HepG2 (cell line): ENCODE measurements around the gene SLC17A3. TPM values are rescaled to one million over a fixed set of nuclear protein-coding genes. Genes with fewer than 3 reads are reported as not detected.

Source experiments
- ARNTL ChIP-seq: sonication (generic); formaldehyde crosslinking; IDR thresholded peaks from 2 replicates; pipeline ENCODE4 v1.4.0; 2020; ENCODE audit warnings: mild to moderate bottlenecking, missing genetic modification reagents
- BCL6 ChIP-seq: IDR thresholded peaks from 2 replicates; pipeline ENCODE4 v1.6.1; 2016; ENCODE audit warnings: missing genetic modification reagents, missing compliant biosample characterization
- EEA1 ChIP-seq: sonication (generic); formaldehyde crosslinking; IDR thresholded peaks from 2 replicates; pipeline ENCODE4 v1.5.1; 2020; ENCODE audit warnings: mild to moderate bottlenecking, missing genetic modification reagents, borderline replicate concordance
- FOXA3 ChIP-seq: IDR thresholded peaks from 2 replicates; pipeline ENCODE4 v1.6.1; 2016; ENCODE audit warnings: missing genetic modification reagents, missing compliant biosample characterization
- HOXA9 ChIP-seq: sonication (generic); formaldehyde crosslinking; IDR thresholded peaks from 2 replicates; pipeline ENCODE4 v1.8.1; 2022; ENCODE audit warnings: missing genetic modification reagents, mild to moderate bottlenecking, moderate library complexity, borderline replicate concordance
- KDM5B ChIP-seq: sonication (generic); formaldehyde crosslinking; IDR thresholded peaks from 2 replicates; pipeline ENCODE4 v1.4.0; 2020; ENCODE audit warnings: missing genetic modification reagents, mild to moderate bottlenecking, borderline replicate concordance
- LCORL ChIP-seq, 2 experiments: fragments of 450-650 bp in 1 of 2; sonication (generic) in 1 of 2; formaldehyde crosslinking in 1 of 2; IDR thresholded peaks; 2 replicates each; pipeline versions ENCODE4 v1.5.0 to v1.6.1; 2017 to 2020; ENCODE audit warnings: antibody characterized with exemption in 1 of 2, missing genetic modification reagents in 1 of 2
- MIXL1 ChIP-seq: IDR thresholded peaks from 2 replicates; pipeline ENCODE4 v1.6.1; 2016
- NBN ChIP-seq: fragments of 450-650 bp; conservative IDR thresholded peaks from 2 replicates; pipeline ENCODE4 v1.6.1; 2017
- NFIC ChIP-seq: IDR thresholded peaks from 2 replicates; pipeline ENCODE4 v1.6.1; 2012; ENCODE audit warnings: mild to moderate bottlenecking, low read length, inconsistent platforms
- ZC3H4 ChIP-seq: sonication (generic); formaldehyde crosslinking; IDR thresholded peaks from 2 replicates; pipeline ENCODE4 v1.4.0; 2020; ENCODE audit warnings: missing genetic modification reagents, borderline replicate concordance
- ZMAT3 ChIP-seq: sonication (generic); formaldehyde crosslinking; conservative IDR thresholded peaks from 2 replicates; pipeline ENCODE4 v1.7.0; 2021; ENCODE audit warnings: missing genetic modification reagents
- ZNF441 ChIP-seq: sonication (generic); formaldehyde crosslinking; IDR thresholded peaks from 2 replicates; pipeline ENCODE4 v1.7.0; 2021; ENCODE audit warnings: missing genetic modification reagents, borderline replicate concordance
- polyA plus RNA-seq, 8 experiments: library from polyadenylated mRNA; depleted of rRNA in 3 of 8; stranded (reverse) in 7 of 8; unstranded in 1 of 8; fragments of >200 nt; fragmentation: Illumina TruSeq in 4 of 8; extraction: Trizol in 4 of 8; gene quantifications; 2 replicates each; pipeline versions ENCODE4 v1.2.1 to v1.2.3, GENCODE V29; 2011 to 2016; ENCODE audit warnings: low read depth in 4 of 8, missing spikeins in 1 of 8, mixed read lengths in 1 of 8; ENCODE audit not compliant: insufficient read depth in 1 of 8
- total RNA-seq, 5 experiments: library from RNA; depleted of rRNA; stranded (reverse); fragments of >200 nt; fragmentation: Illumina TruSeq; extraction: Trizol; gene quantifications; 2 replicates each; pipeline ENCODE4 v1.2.3, GENCODE V29; 2016; ENCODE audit warnings: low read depth in 1 of 5
- TF ChIP-seq, protein P1 (sequence below), 2 experiments: sonication (generic) in 1 of 2; formaldehyde crosslinking in 1 of 2; IDR thresholded peaks; 2 replicates each; pipeline versions ENCODE4 v1.4.0 to v1.6.1; 2016 to 2020; ENCODE audit warnings: borderline replicate concordance in 1 of 2, low read depth in 1 of 2, mild to moderate bottlenecking in 1 of 2, missing genetic modification reagents in 1 of 2
- TF ChIP-seq, protein P2 (sequence below): sonication (generic); formaldehyde crosslinking; IDR thresholded peaks from 2 replicates; pipeline ENCODE4 v1.8.1; 2023; ENCODE audit warnings: mild to moderate bottlenecking, moderate library complexity, missing genetic modification reagents
- TF ChIP-seq, protein P3 (sequence below): fragments of 450-650 bp; IDR thresholded peaks from 2 replicates; pipeline ENCODE4 v1.6.1; 2016
- TF ChIP-seq, protein P4 (sequence below): sonication (generic); formaldehyde crosslinking; IDR thresholded peaks from 2 replicates; pipeline ENCODE4 v1.4.0; 2020; ENCODE audit warnings: missing genetic modification reagents, borderline replicate concordance

SLC17A3 gene
- total and polyA plus RNA-seq, 2 of the 13 experiments (the other 11 are each of a cell fraction or from before 2014, with no cell fraction given), result 0.09 to 0.11 TPM

DNA sequence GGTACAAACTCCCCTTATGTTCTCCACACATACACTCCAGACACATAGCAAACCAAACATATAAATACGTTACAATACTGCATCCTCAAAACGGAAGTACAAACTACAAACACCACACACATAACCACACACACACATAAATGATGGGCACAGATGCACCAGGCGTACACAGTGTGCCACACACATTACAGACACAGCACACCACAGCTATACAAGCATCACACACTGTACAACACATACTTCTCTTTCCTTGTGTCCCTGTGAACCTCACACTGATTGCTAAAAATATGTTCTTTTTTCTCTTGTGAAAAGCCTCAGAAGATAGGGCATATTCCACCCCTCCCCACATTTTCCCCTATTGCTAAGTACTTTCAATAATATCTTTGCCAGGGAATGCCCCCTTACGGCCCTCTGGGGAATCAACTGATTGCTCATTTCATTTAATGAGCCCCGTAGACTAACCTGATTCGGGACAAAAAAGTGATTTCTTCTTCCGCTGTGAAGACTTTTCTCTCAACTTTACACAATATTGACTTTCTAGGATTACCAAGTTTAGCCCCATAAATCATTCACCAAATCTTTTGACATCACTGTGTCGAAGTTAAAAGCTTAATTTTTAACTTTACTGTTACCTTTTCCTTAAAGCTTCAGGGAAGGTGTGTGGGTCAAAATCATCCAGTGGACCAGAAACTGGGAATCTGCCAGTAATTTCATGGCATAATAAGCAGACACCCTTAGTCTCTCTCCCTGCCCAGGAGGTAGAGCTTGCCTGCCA, 42.3 kb downstream of the SLC17A3 start, which contains the start of gene SLC17A1 (continued):
- TF ChIP-seq, protein P1, sequence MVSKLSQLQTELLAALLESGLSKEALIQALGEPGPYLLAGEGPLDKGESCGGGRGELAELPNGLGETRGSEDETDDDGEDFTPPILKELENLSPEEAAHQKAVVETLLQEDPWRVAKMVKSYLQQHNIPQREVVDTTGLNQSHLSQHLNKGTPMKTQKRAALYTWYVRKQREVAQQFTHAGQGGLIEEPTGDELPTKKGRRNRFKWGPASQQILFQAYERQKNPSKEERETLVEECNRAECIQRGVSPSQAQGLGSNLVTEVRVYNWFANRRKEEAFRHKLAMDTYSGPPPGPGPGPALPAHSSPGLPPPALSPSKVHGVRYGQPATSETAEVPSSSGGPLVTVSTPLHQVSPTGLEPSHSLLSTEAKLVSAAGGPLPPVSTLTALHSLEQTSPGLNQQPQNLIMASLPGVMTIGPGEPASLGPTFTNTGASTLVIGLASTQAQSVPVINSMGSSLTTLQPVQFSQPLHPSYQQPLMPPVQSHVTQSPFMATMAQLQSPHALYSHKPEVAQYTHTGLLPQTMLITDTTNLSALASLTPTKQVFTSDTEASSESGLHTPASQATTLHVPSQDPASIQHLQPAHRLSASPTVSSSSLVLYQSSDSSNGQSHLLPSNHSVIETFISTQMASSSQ (IDR thresholded peaks at IDR 0.05; ENCODE audit: low read depth), result peak; percentile 96
- TF ChIP-seq, protein P1 (CRISPR knock-in tag; IDR thresholded peaks at IDR 0.05; ENCODE audit: borderline replicate concordance), result peak; percentile 58; the same call in 1 of the 2 replicates
- TF ChIP-seq ZMAT3 (0 out of 2 replicates have a peak, but pooled peaks have one; percentile 36), FOXA3 (CRISPR knock-in tag) (peak; percentile 35), LCORL (IDR thresholded peaks at IDR 0.05) (no peak), LCORL (CRISPR knock-in tag; IDR thresholded peaks at IDR 0.05) (peak; percentile 18; the same call in 1 of the 2 replicates), ARNTL (CRISPR knock-in tag) (peak; percentile 22; the same call in 1 of the 2 replicates), EEA1 (CRISPR knock-in tag) (no peak), HOXA9 (CRISPR knock-in tag) (peak; percentile 8; the same call in 1 of the 2 replicates), ZNF441 (CRISPR knock-in tag) (peak; percentile 13; the same call in 1 of the 2 replicates), MIXL1 (CRISPR knock-in tag) (0 out of 2 replicates have a peak, but pooled peaks have one; percentile 57), KDM5B (no peak), BCL6 (CRISPR knock-in tag) (peak; percentile 97), ZC3H4 (CRISPR knock-in tag) (no peak), NBN (0 out of 2 replicates have a peak, but pooled peaks have one; percentile 44), NFIC (peak; percentile 60; the same call in 1 of the 2 replicates)
- TF ChIP-seq, protein P2, sequence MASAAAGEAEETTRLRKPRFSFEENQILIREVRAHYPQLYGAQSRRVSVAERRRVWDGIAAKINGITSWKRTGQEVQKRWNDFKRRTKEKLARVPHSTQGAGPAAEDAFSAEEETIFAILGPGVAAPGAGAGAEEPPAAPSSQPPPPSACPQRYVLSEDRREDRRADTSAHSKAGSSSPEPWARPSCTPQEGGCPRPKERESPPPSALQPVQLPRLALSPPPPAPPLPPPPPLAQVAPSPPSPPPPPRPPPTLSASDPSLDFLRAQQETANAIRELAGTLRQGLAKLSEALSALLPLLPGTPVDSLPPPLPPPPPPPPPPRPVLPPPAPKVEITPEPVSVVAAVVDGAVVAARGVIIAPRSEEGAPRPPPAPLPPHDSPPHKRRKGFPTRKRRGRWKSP (CRISPR knock-in tag), result no peak
- TF ChIP-seq, protein P3, sequence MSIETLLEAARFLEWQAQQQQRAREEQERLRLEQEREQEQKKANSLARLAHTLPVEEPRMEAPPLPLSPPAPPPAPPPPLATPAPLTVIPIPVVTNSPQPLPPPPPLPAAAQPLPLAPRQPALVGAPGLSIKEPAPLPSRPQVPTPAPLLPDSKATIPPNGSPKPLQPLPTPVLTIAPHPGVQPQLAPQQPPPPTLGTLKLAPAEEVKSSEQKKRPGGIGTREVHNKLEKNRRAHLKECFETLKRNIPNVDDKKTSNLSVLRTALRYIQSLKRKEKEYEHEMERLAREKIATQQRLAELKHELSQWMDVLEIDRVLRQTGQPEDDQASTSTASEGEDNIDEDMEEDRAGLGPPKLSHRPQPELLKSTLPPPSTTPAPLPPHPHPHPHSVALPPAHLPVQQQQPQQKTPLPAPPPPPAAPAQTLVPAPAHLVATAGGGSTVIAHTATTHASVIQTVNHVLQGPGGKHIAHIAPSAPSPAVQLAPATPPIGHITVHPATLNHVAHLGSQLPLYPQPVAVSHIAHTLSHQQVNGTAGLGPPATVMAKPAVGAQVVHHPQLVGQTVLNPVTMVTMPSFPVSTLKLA, result 0 out of 2 replicates have a peak, but pooled peaks have one; percentile 18
- TF ChIP-seq, protein P4, sequence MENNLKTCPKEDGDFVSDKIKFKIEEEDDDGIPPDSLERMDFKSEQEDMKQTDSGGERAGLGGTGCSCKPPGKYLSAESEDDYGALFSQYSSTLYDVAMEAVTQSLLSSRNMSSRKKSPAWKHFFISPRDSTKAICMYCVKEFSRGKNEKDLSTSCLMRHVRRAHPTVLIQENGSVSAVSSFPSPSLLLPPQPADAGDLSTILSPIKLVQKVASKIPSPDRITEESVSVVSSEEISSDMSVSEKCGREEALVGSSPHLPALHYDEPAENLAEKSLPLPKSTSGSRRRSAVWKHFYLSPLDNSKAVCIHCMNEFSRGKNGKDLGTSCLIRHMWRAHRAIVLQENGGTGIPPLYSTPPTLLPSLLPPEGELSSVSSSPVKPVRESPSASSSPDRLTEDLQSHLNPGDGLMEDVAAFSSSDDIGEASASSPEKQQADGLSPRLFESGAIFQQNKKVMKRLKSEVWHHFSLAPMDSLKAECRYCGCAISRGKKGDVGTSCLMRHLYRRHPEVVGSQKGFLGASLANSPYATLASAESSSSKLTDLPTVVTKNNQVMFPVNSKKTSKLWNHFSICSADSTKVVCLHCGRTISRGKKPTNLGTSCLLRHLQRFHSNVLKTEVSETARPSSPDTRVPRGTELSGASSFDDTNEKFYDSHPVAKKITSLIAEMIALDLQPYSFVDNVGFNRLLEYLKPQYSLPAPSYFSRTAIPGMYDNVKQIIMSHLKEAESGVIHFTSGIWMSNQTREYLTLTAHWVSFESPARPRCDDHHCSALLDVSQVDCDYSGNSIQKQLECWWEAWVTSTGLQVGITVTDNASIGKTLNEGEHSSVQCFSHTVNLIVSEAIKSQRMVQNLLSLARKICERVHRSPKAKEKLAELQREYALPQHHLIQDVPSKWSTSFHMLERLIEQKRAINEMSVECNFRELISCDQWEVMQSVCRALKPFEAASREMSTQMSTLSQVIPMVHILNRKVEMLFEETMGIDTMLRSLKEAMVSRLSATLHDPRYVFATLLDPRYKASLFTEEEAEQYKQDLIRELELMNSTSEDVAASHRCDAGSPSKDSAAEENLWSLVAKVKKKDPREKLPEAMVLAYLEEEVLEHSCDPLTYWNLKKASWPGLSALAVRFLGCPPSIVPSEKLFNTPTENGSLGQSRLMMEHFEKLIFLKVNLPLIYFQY (CRISPR knock-in tag), result peak; percentile 33; the same call in 1 of the 2 replicates
